H1 (cell line): Measurements from ENCODE around the gene APBA2. TPM values are rescaled to one million over a fixed set of nuclear protein-coding genes. Genes with fewer than 3 reads are reported as not detected.

Source experiments
- CTCF ChIA-PET: fragments of 300-600 bp; sonication (Branson Sonifier 250); formaldehyde crosslinking; loops from one replicate; lab custom pipeline; 2021; ENCODE audit not compliant: partially characterized antibody; lab: Charles Lee
- POLR2A ChIA-PET: fragments of 300-600 bp; sonication (Branson Sonifier 250); formaldehyde crosslinking; loops from one replicate; lab custom pipeline; 2021; ENCODE audit warnings: inconsistent platforms; ENCODE audit not compliant: partially characterized antibody; lab: Charles Lee
- DNase-seq, 2 experiments: peaks; one replicate each; pipeline versions ENCODE4 v3.0.0 to v3.0.0-alpha.2; 2010 to 2022; ENCODE audit warnings: low spot score in 2 of 2, low read depth in 1 of 2, mixed read lengths in 1 of 2
- FAIRE-seq: peaks from 2 replicates; lab custom pipeline; 2011; peaks lifted over from hg19 to GRCh38; lab: Jason Lieb, UNC
- H2AFZ ChIP-seq: 2 replicates; pipeline ENCODE4 v1.8.1; 2012; ENCODE audit warnings: low read length, inconsistent platforms
- H2AK5ac ChIP-seq: 2 replicates; pipeline ENCODE4 v1.6.1; 2013; ENCODE audit warnings: low read depth, low read length
- H2BK120ac ChIP-seq: replicated peaks from 2 replicates; pipeline ENCODE3; 2013; ENCODE audit warnings: low read depth, low read length, inconsistent platforms
- H2BK12ac ChIP-seq: 2 replicates; pipeline ENCODE4 v1.6.1; 2013; ENCODE audit warnings: low read depth, low read length
- H2BK15ac ChIP-seq: 2 replicates; pipeline ENCODE4 v1.6.1; 2013; ENCODE audit warnings: low read length
- H2BK20ac ChIP-seq: 2 replicates; pipeline ENCODE4 v1.6.1; 2013; ENCODE audit warnings: low read length
- H2BK5ac ChIP-seq: 2 replicates; pipeline ENCODE4 v1.6.1; 2013; ENCODE audit warnings: low read depth, low read length
- H3K14ac ChIP-seq: 2 replicates; pipeline ENCODE4 v1.6.1; 2013; ENCODE audit warnings: inconsistent platforms; ENCODE audit not compliant: insufficient read length
- H3K18ac ChIP-seq: 2 replicates; pipeline ENCODE4 v1.6.1; 2013; ENCODE audit warnings: low read length; ENCODE audit errors: extremely low read depth
- H3K23ac ChIP-seq: 2 replicates; pipeline ENCODE4 v1.6.1; 2013; ENCODE audit warnings: inconsistent platforms; ENCODE audit not compliant: insufficient read length
- H3K23me2 ChIP-seq: 2 replicates; pipeline ENCODE4 v1.6.1; 2013; ENCODE audit warnings: low read depth, low read length
- H3K27ac ChIP-seq: 2 replicates; pipeline ENCODE4 v1.6.1; 2011; ENCODE audit warnings: low read depth, low read length, inconsistent platforms
- H3K27me3 ChIP-seq, 4 experiments: replicated peaks in 1 of 4; 1 replicate in 1 of 4; 2 replicates in 3 of 4; pipeline versions ENCODE4 v1.6.1 to v1.8.1; 2011 to 2013; ENCODE audit warnings: low read length in 3 of 4, mild to moderate bottlenecking in 3 of 4, inconsistent platforms in 2 of 4, mixed read lengths in 2 of 4, moderate library complexity in 1 of 4; ENCODE audit not compliant: control insufficient read depth in 3 of 4, insufficient read depth in 3 of 4; ENCODE audit errors: extremely low read depth in 1 of 4
- H3K36me3 ChIP-seq, 4 experiments: 2 replicates each; pipeline versions ENCODE4 v1.6.1 to v1.8.1; 2011 to 2013; ENCODE audit warnings: mild to moderate bottlenecking in 4 of 4, low read length in 3 of 4, moderate library complexity in 2 of 4, control low read depth in 1 of 4, inconsistent platforms in 1 of 4; ENCODE audit not compliant: insufficient read depth in 4 of 4, control insufficient read depth in 2 of 4
- H3K4ac ChIP-seq: replicated peaks from 2 replicates; pipeline ENCODE3; 2013; ENCODE audit warnings: low read length, low read depth, mixed read lengths, inconsistent platforms; ENCODE audit not compliant: insufficient read length
- H3K4me1 ChIP-seq, 4 experiments: replicated peaks in 1 of 4; 1 replicate in 1 of 4; 2 replicates in 3 of 4; pipeline versions ENCODE4 v1.6.1 to v1.8.1; 2011 to 2013; ENCODE audit warnings: low read length in 3 of 4, inconsistent platforms in 2 of 4, mixed read lengths in 1 of 4; ENCODE audit not compliant: insufficient read depth in 4 of 4, control insufficient read depth in 3 of 4
- H3K4me2 ChIP-seq, 2 experiments: 2 replicates each; pipeline versions ENCODE4 v1.6.1 to v1.8.1; 2011 to 2013; ENCODE audit warnings: low read depth in 2 of 2, low read length in 2 of 2, control low read depth in 1 of 2, inconsistent platforms in 1 of 2, mild to moderate bottlenecking in 1 of 2; ENCODE audit not compliant: insufficient read depth in 1 of 2
- H3K4me3 ChIP-seq, 4 experiments: fragments of 200-600, 300-600 bp in 1 of 4; sonication (generic), shearing (Covaris generic), sonication (Bioruptor Twin) in 1 of 4; 2 replicates each; pipeline versions ENCODE4 v1.5.1 to v1.8.1; 2011 to 2016; ENCODE audit warnings: low read length in 4 of 4, low read depth in 3 of 4, control low read depth in 2 of 4, inconsistent platforms in 2 of 4, mild to moderate bottlenecking in 2 of 4, mixed read lengths in 1 of 4, moderate library complexity in 1 of 4; ENCODE audit not compliant: insufficient read depth in 2 of 4; ENCODE audit errors: extremely low read depth in 1 of 4
- H3K56ac ChIP-seq: replicated peaks from 2 replicates; pipeline ENCODE3; 2013; ENCODE audit warnings: low read depth, mild to moderate bottlenecking, mixed read lengths, low read length, inconsistent platforms; ENCODE audit not compliant: insufficient read length
- H3K79me1 ChIP-seq: 2 replicates; pipeline ENCODE4 v1.6.1; 2013; ENCODE audit warnings: low read depth, low read length, control low read depth
- H3K79me2 ChIP-seq, 2 experiments: 2 replicates each; pipeline versions ENCODE4 v1.6.1 to v1.8.1; 2012 to 2013; ENCODE audit warnings: low read length in 2 of 2, mild to moderate bottlenecking in 2 of 2, inconsistent platforms in 1 of 2; ENCODE audit not compliant: insufficient read depth in 2 of 2, control insufficient read depth in 1 of 2
- H3K9ac ChIP-seq, 4 experiments: replicated peaks in 1 of 4; 1 replicate in 1 of 4; 2 replicates in 3 of 4; pipeline versions ENCODE4 v1.6.1 to v1.8.1; 2011 to 2013; ENCODE audit warnings: low read depth in 3 of 4, low read length in 3 of 4, control low read depth in 2 of 4, mild to moderate bottlenecking in 2 of 4, moderate library complexity in 2 of 4, inconsistent platforms in 1 of 4; ENCODE audit errors: extremely low read depth in 1 of 4
- H3K9me3 ChIP-seq, 2 experiments: 2 replicates each; pipeline versions ENCODE4 v1.6.1 to v1.8.1; 2012 to 2013; ENCODE audit warnings: mild to moderate bottlenecking in 2 of 2, moderate library complexity in 2 of 2, control low read depth in 1 of 2, inconsistent platforms in 1 of 2, low read depth in 1 of 2, low read length in 1 of 2, mixed read lengths in 1 of 2; ENCODE audit not compliant: insufficient read depth in 2 of 2
- H4K20me1 ChIP-seq, 2 experiments: replicated peaks in 1 of 2; 2 replicates each; pipeline versions ENCODE3 to v1.8.1; 2011 to 2013; ENCODE audit warnings: inconsistent platforms in 2 of 2, low read length in 2 of 2, mild to moderate bottlenecking in 1 of 2; ENCODE audit not compliant: insufficient read depth in 2 of 2, control insufficient read depth in 1 of 2
- H4K5ac ChIP-seq: 2 replicates; pipeline ENCODE4 v1.6.1; 2013; ENCODE audit warnings: low read length, low read depth, mixed read lengths, inconsistent platforms; ENCODE audit not compliant: insufficient read length
- H4K8ac ChIP-seq: 2 replicates; pipeline ENCODE4 v1.8.0; 2013; ENCODE audit warnings: mild to moderate bottlenecking, moderate library complexity, low read length, inconsistent platforms; ENCODE audit not compliant: insufficient read depth; ENCODE audit errors: extremely low read depth
- H4K91ac ChIP-seq: replicated peaks from 2 replicates; pipeline ENCODE3; 2013; ENCODE audit warnings: low read length, mixed read lengths, inconsistent platforms; ENCODE audit not compliant: insufficient read length
- ATF3 ChIP-seq: IDR thresholded peaks from 2 replicates; pipeline ENCODE4 v1.6.1; 2011; ENCODE audit warnings: low read depth, mild to moderate bottlenecking, low read length; ENCODE audit not compliant: insufficient read depth
- BCL11A ChIP-seq, 2 experiments: IDR thresholded peaks; one replicate each; pipeline ENCODE4 v1.6.1; 2011; ENCODE audit warnings: low read depth in 2 of 2, low read length in 2 of 2, mild to moderate bottlenecking in 2 of 2
- CBX8 ChIP-seq: fragments of 300-800, 300-1000 bp; sonication (generic); IDR thresholded peaks from 2 replicates; pipeline ENCODE4 v1.7.1; 2016; ENCODE audit warnings: low read depth, low read length, borderline replicate concordance
- CREB1 ChIP-seq: IDR thresholded peaks from 2 replicates; pipeline ENCODE4 v1.6.1; 2012; ENCODE audit warnings: inconsistent platforms
- KDM4A ChIP-seq: IDR thresholded peaks from one replicate; pipeline ENCODE4 v1.7.1; 2012; ENCODE audit warnings: low read depth, mild to moderate bottlenecking, moderate library complexity, low read length, inconsistent platforms; ENCODE audit not compliant: severe bottlenecking
- MAX ChIP-seq: IDR thresholded peaks from 2 replicates; pipeline ENCODE4 v1.6.1; 2012; ENCODE audit warnings: inconsistent platforms
- RAD21 ChIP-seq, 2 experiments: IDR thresholded peaks in 1 of 2; conservative IDR thresholded peaks in 1 of 2; 2 replicates each; pipeline ENCODE4 v1.6.1; 2011; ENCODE audit warnings: low read depth in 2 of 2, low read length in 2 of 2, improper control_type of control experiment in 1 of 2, inconsistent platforms in 1 of 2, mild to moderate bottlenecking in 1 of 2, moderate library complexity in 1 of 2
- RXRA ChIP-seq: IDR thresholded peaks from 2 replicates; pipeline ENCODE4 v1.6.1; 2011; ENCODE audit warnings: low read depth, mild to moderate bottlenecking, low read length, moderate library complexity; ENCODE audit not compliant: insufficient read depth
- SRF ChIP-seq: IDR thresholded peaks from 2 replicates; pipeline ENCODE4 v1.6.1; 2011; ENCODE audit warnings: mild to moderate bottlenecking, low read depth, low read length, moderate library complexity
- SUZ12 ChIP-seq: fragments of 200-600 bp; sonication (generic); IDR thresholded peaks from 2 replicates; pipeline ENCODE4 v1.6.1; 2012; ENCODE audit warnings: mild to moderate bottlenecking, inconsistent platforms, low read length, moderate library complexity, mixed read lengths
- TAF7 ChIP-seq: optimal IDR thresholded peaks from 2 replicates; pipeline ENCODE3; 2011; ENCODE audit warnings: low read depth, mild to moderate bottlenecking, inconsistent platforms, low read length, moderate library complexity, borderline replicate concordance
- WGBS, 2 experiments: shearing (Covaris generic) in 1 of 2; methylation state at CpG; one replicate each; pipeline versions ENCODE4 v1.1.6 to v1.1.7; 2013 to 2015; ENCODE audit warnings: low lambda C conversion rate in 2 of 2, mixed read lengths in 2 of 2, inconsistent platforms in 1 of 2, low coverage in 1 of 2, missing lambda C conversion rate in 1 of 2; ENCODE audit not compliant: insufficient replicate concordance in 2 of 2, insufficient coverage in 1 of 2, insufficient read length in 1 of 2; ENCODE audit errors: extremely low coverage in 1 of 2, missing lambda C conversion rate in 1 of 2; 5-methylcytosine and 5-hydroxymethylcytosine counted together
- polyA plus RNA-seq, 7 experiments: library from polyadenylated mRNA; depleted of rRNA in 3 of 7; stranded (reverse) in 5 of 7; unstranded in 2 of 7; fragments of >200 nt in 5 of 7; fragments of 200-250 nt in 2 of 7; gene quantifications; 1 replicate in 5 of 7; 2 replicates in 1 of 7; 4 replicates in 1 of 7; pipeline versions ENCODE4 v1.2.1 to v1.2.3, GENCODE V29; 2011 to 2013; ENCODE audit warnings: missing spikeins in 2 of 7, mixed read lengths in 2 of 7
- total RNA-seq: library from RNA; stranded (reverse); fragmentation: NEBNext Ultra II Directional; extraction: Animal tissue kit (Norgen Biotek cat#: 25700); gene quantifications from 2 replicates; pipeline ENCODE4 v1.2.1, GENCODE V29; 2021

APBA2 gene
- total and polyA plus RNA-seq, 2 of the 8 experiments (the other 6 are each of a cell fraction or from before 2014, with no cell fraction given), result 15.5 to 19.0 TPM

- Histone ChIP-seq H2AK5ac (0 out of 2 replicates have a peak overlapping the region, but pooled peaks have one; percentile 39), H2BK20ac (no peak overlapping the region), H4K8ac (no peak overlapping the region), H3K27me3 (no peaks in the 10 kb centered on the region), H4K91ac (no peak overlapping the region), H3K18ac (no peak overlapping the region), H3K36me3 (no peaks in the 10 kb centered on the region), H2BK120ac (no peak overlapping the region), H3K23me2 (no peaks in the 10 kb centered on the region), H3K79me1 (no peaks in the 10 kb centered on the region), H3K9ac (no peak overlapping the region), H4K5ac (no peak overlapping the region), H3K4me2 (no peak overlapping the region), H3K4me1 (peaks cover 0 to 15% (median 5%) of the 10 kb centered on the region in 4 experiments; a peak in 5 of 7 replicates), H3K9me3 (no peaks in the 10 kb centered on the region), H3K4ac (no peak overlapping the region), H3K56ac (no peak overlapping the region), H4K20me1 (no peaks in the 10 kb centered on the region), H2AFZ (no peak overlapping the region), H3K23ac (no peak overlapping the region), H2BK12ac (no peak overlapping the region; the same call in 1 of the 2 replicates), H3K4me3 (no peak overlapping the region), H2BK15ac (no peak overlapping the region), H2BK5ac (no peak overlapping the region), H3K79me2 (no peaks in the 10 kb centered on the region), H3K14ac (no peak overlapping the region), H3K27ac (no peak overlapping the region)
- FAIRE-seq (no peak), DNase-seq (no peak)
- POLR2A ChIA-PET, result interaction anchor here (0.8 kb wide), 1 partner anchor 14 kb away, joined by 3 read pairs; no protein-coding TSS in a partner anchor
- WGBS, 2 experiments, result 83% methylated on average over 10 of the region's 10 CpGs; no CpG with 5 or more reads in 1 of the 2 experiments
- TF ChIP-seq CREB1, result no peak
- no peak for TF ChIP-seq KDM4A
- TF ChIP-seq RXRA, result no peak
- no peak for TF ChIP-seq RAD21 (IDR thresholded peaks at IDR 0.05 in 1 of 2, conservative IDR thresholded peaks at IDR 0.05 in 1 of 2; ENCODE audit: low read depth in 2 of 2, low read length in 2 of 2)
- no peak for TF ChIP-seq SRF
- no peak for TF ChIP-seq CBX8
- TF ChIP-seq BCL11A (IDR thresholded peaks at IDR 0.05; ENCODE audit: low read depth in 2 of 2, low read length in 2 of 2), result no peak
- TF ChIP-seq ATF3, result no peak
- TF ChIP-seq TAF7, result no peak
- no peak for TF ChIP-seq MAX
- TF ChIP-seq SUZ12, result no peak
- CTCF ChIA-PET, result interaction anchor here (0.7 to 2.7 kb wide), 8 partner anchors 9 to 187 kb away, joined by 3 to 22 read pairs (median 4); no protein-coding TSS in a partner anchor
Observed at GRCh38 chr15:29099131-29099880, 213.5 kb downstream of the APBA2 start.
